K562 treated with DMSO at 1 percent for 48 hours (cell line): ENCODE measurements around the gene TRIM64. TPM values are rescaled to one million over a fixed set of nuclear protein-coding genes. Genes with fewer than 3 reads are reported as not detected.

ENCODE experiments used
- total RNA-seq: library from RNA; unstranded; fragments of 300-600 nt; gene quantifications from 2 replicates; pipeline ENCODE4 v1.2.3, GENCODE V29; 2022; ENCODE audit warnings: low replicate concordance; ENCODE audit errors: extremely low read depth

The TRIM64 gene, protein sequence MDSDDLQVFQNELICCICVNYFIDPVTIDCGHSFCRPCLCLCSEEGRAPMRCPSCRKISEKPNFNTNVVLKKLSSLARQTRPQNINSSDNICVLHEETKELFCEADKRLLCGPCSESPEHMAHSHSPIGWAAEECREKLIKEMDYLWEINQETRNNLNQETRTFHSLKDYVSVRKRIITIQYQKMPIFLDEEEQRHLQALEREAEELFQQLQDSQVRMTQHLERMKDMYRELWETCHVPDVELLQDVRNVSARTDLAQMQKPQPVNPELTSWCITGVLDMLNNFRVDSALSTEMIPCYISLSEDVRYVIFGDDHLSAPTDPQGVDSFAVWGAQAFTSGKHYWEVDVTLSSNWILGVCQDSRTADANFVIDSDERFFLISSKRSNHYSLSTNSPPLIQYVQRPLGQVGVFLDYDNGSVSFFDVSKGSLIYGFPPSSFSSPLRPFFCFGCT
- not detected in 2 replicates for total RNA-seq

GRCh38 chr11:89965737-89966136 lies at the start of gene TRIM64:
TRIM64 (plus strand) TSS chr11:89966037; CDS start chr11:89968504, 2,467 bp downstream.

DNA sequence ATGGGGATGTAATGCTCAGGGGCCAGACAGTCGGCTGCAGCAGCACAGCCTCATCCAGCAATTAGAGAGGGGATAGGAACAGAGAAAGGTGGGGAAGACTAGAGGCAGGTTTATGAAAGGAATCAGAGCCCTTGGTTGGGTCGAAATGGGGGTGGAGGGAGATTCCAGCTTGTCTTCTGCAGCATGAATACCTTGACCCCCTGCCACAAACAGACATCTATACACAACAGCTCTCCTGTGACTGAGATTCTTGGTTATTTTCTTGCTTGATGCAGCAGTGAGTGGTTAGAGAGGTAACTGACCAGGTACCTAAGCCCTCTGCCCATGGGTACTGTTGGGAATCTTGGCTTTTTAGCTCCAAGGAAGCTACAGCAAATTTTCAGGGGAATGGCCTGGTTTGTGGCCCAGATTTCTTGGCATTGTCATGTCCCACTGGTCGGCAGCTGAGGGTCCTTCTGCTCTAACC lies 43.6 kb upstream of the TRIM64 start, which contains the start of gene TRIM49D1:
Gene TRIM49D1, minus strand, starts transcription at position 51 of the 466 bp plus-strand sequence. CDS start 4,535 bp downstream, outside the sequence.

GRCh38 chr11:89923764-89924163 lies 42.1 kb upstream of the TRIM64 start, which contains the start of gene TRIM49D2:
TRIM49D2 (plus strand) TSS chr11:89924064; CDS start chr11:89926762, 2,698 bp downstream.

Other genes with a start within 250 kb of the TRIM64 start
- gene TRIM49, start 157.5 kb upstream of the TRIM64 start, total RNA-seq, result not detected in 2 replicates
- not detected in 2 replicates for gene TRIM64B, start 87.5 kb upstream of the TRIM64 start, total RNA-seq
- gene TRIM49D1, start 43.8 kb upstream of the TRIM64 start, total RNA-seq, result not detected in 2 replicates
- gene TRIM49D2, start 42.0 kb upstream of the TRIM64 start, total RNA-seq, result not detected in 2 replicates
- not detected in 2 replicates for gene TRIM49C, start 65.1 kb downstream of the TRIM64 start, total RNA-seq
- not detected in 2 replicates for gene UBTFL1, start 119.9 kb downstream of the TRIM64 start, total RNA-seq
- gene NAALAD2, start 168.6 kb downstream of the TRIM64 start, total RNA-seq, result not detected in 2 replicates